Panc1 (cell line): ENCODE data around the gene NEXN. TPM values are rescaled to one million over a fixed set of nuclear protein-coding genes. Genes with fewer than 3 reads are reported as not detected.

Source experiments
- ATAC-seq: fragments of 200-7000 bp; cut with Tn5 transposase; 2 replicates; pipeline ENCODE4 v1.9.1; 2020; ENCODE audit warnings: mild to moderate bottlenecking, moderate library complexity
- BruUV-seq: library from RNA; stranded (reverse); fragments of 400-500 nt; replicated peaks from 2 replicates; lab custom pipeline; 2021; lab: Mats Ljungman, UMichigan
- CTCF ChIA-PET: fragments of 300-600 bp; sonication (Branson Sonifier 250); formaldehyde crosslinking; loops from one replicate; lab custom pipeline; 2022; ENCODE audit warnings: antibody characterized with exemption; lab: Charles Lee
- POLR2A ChIA-PET: fragments of 300-600 bp; sonication (Branson Sonifier 250); formaldehyde crosslinking; loops from one replicate; lab custom pipeline; 2022; ENCODE audit warnings: antibody characterized with exemption; lab: Charles Lee
- DNase-seq: peaks from one replicate; pipeline ENCODE4 v3.0.0-alpha.2; 2010; ENCODE audit warnings: low read depth, low spot score
- H3K27ac ChIP-seq: 2 replicates; pipeline ENCODE4 v1.5.1; 2011; ENCODE audit warnings: mild to moderate bottlenecking, low read length, inconsistent platforms
- H3K27me3 ChIP-seq: fragments of 200-500 bp; sonication (Bioruptor generic); 2 replicates; pipeline ENCODE4 v1.6.0; 2014; ENCODE audit warnings: low read length, inconsistent platforms; ENCODE audit not compliant: control insufficient read depth, insufficient read depth
- H3K36me3 ChIP-seq: fragments of 200-500 bp; sonication (Bioruptor generic); 2 replicates; pipeline ENCODE4 v1.5.1; 2014; ENCODE audit warnings: inconsistent platforms, mild to moderate bottlenecking, low read length, moderate library complexity; ENCODE audit not compliant: control insufficient read depth, insufficient read depth
- H3K4me1 ChIP-seq: 2 replicates; pipeline ENCODE4 v1.5.1; 2011; ENCODE audit warnings: inconsistent platforms, mild to moderate bottlenecking, low read length, moderate library complexity; ENCODE audit not compliant: control insufficient read depth, insufficient read depth
- H3K4me3 ChIP-seq, 2 experiments: 2 replicates each; pipeline ENCODE4 v1.5.1; 2011 to 2012; ENCODE audit warnings: low read depth in 2 of 2, low read length in 2 of 2, mild to moderate bottlenecking in 2 of 2, inconsistent platforms in 1 of 2, moderate library complexity in 1 of 2
- H3K9me3 ChIP-seq: fragments of 200-500 bp; sonication (Bioruptor generic); 2 replicates; pipeline ENCODE4 v1.5.1; 2014; ENCODE audit warnings: low read depth, mild to moderate bottlenecking, inconsistent platforms, low read length, moderate library complexity; ENCODE audit not compliant: control insufficient read depth, insufficient read depth
- POLR2AphosphoS5 ChIP-seq: IDR thresholded peaks from 2 replicates; pipeline ENCODE4 v1.6.1; 2012; ENCODE audit warnings: mild to moderate bottlenecking, low read depth, low read length, moderate library complexity
- SIN3A ChIP-seq: IDR thresholded peaks from 2 replicates; pipeline ENCODE4 v1.6.1; 2012; ENCODE audit warnings: low read depth, mild to moderate bottlenecking, low read length, moderate library complexity, borderline replicate concordance; ENCODE audit not compliant: insufficient read depth
- TCF7L2 ChIP-seq: IDR thresholded peaks from 2 replicates; pipeline ENCODE4 v1.6.1; 2011; ENCODE audit warnings: mild to moderate bottlenecking, low read depth, low read length, inconsistent platforms
- in situ Hi-C: cut with HindIII; loops from 2 replicates; pipeline ENCODE4 v1.10.0; 2016; ENCODE audit warnings: low sequenced_read_pairs, low pct_unique_long_range_greater_than_20kb
- intact Hi-C: fragments of 100-400 bp; cut with micrococcal nuclease; formaldehyde crosslinking; loops from one replicate; pipeline ENCODE4 v1.10.0; 2022; ENCODE audit not compliant: unreplicated experiment
- total RNA-seq: library from RNA; stranded (reverse); gene quantifications from one replicate; pipeline ENCODE4 v1.2.1, GENCODE V29; 2021; ENCODE audit not compliant: unreplicated experiment
- TF ChIP-seq, protein P1 (sequence below), 2 experiments: IDR thresholded peaks; 2 replicates each; pipeline ENCODE4 v1.6.1; 2011 to 2012; ENCODE audit warnings: low read depth in 2 of 2, control low read depth in 1 of 2, low read length in 1 of 2, mild to moderate bottlenecking in 1 of 2, moderate library complexity in 1 of 2; ENCODE audit not compliant: insufficient read depth in 1 of 2
- TF ChIP-seq, protein P2 (sequence below): fragments of 450-650 bp; IDR thresholded peaks from 2 replicates; pipeline ENCODE4 v1.5.1; 2017; ENCODE audit warnings: mild to moderate bottlenecking

NEXN gene
- total RNA-seq, 1 experiment from 2014 or later, result 5.4 TPM

GRCh38 chr1:77889671-77890070 lies 1.2 kb downstream of the NEXN start:
- DNase-seq (no peak), ATAC-seq (peak; percentile 43)
- BruUV-seq, result TSS peak; percentile 68
- TF ChIP-seq, protein P1, sequence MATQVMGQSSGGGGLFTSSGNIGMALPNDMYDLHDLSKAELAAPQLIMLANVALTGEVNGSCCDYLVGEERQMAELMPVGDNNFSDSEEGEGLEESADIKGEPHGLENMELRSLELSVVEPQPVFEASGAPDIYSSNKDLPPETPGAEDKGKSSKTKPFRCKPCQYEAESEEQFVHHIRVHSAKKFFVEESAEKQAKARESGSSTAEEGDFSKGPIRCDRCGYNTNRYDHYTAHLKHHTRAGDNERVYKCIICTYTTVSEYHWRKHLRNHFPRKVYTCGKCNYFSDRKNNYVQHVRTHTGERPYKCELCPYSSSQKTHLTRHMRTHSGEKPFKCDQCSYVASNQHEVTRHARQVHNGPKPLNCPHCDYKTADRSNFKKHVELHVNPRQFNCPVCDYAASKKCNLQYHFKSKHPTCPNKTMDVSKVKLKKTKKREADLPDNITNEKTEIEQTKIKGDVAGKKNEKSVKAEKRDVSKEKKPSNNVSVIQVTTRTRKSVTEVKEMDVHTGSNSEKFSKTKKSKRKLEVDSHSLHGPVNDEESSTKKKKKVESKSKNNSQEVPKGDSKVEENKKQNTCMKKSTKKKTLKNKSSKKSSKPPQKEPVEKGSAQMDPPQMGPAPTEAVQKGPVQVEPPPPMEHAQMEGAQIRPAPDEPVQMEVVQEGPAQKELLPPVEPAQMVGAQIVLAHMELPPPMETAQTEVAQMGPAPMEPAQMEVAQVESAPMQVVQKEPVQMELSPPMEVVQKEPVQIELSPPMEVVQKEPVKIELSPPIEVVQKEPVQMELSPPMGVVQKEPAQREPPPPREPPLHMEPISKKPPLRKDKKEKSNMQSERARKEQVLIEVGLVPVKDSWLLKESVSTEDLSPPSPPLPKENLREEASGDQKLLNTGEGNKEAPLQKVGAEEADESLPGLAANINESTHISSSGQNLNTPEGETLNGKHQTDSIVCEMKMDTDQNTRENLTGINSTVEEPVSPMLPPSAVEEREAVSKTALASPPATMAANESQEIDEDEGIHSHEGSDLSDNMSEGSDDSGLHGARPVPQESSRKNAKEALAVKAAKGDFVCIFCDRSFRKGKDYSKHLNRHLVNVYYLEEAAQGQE (IDR thresholded peaks at IDR 0.05; ENCODE audit: insufficient read depth in 1 of 2, low read depth in 2 of 2, low read length in 1 of 2), result no peak
- TF ChIP-seq TCF7L2 (no peak), SIN3A (no peak), POLR2AphosphoS5 (no peak)
- TF ChIP-seq, protein P2, sequence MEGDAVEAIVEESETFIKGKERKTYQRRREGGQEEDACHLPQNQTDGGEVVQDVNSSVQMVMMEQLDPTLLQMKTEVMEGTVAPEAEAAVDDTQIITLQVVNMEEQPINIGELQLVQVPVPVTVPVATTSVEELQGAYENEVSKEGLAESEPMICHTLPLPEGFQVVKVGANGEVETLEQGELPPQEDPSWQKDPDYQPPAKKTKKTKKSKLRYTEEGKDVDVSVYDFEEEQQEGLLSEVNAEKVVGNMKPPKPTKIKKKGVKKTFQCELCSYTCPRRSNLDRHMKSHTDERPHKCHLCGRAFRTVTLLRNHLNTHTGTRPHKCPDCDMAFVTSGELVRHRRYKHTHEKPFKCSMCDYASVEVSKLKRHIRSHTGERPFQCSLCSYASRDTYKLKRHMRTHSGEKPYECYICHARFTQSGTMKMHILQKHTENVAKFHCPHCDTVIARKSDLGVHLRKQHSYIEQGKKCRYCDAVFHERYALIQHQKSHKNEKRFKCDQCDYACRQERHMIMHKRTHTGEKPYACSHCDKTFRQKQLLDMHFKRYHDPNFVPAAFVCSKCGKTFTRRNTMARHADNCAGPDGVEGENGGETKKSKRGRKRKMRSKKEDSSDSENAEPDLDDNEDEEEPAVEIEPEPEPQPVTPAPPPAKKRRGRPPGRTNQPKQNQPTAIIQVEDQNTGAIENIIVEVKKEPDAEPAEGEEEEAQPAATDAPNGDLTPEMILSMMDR, result no peak
- Histone ChIP-seq H3K27ac (peak overlapping the region; percentile 69), H3K4me1 (peaks cover 18% of the 10 kb centered on the region; the same call in 1 of the 2 replicates), H3K4me3 (peak overlapping the region; percentile 68 to 84), H3K9me3 (no peaks in the 10 kb centered on the region), H3K36me3 (no peaks in the 10 kb centered on the region), H3K27me3 (no peaks in the 10 kb centered on the region)
- CTCF ChIA-PET, result interaction anchor here (0.6 kb wide), 1 partner anchor 341 kb away, joined by 6 read pairs; no protein-coding TSS in a partner anchor
- in situ Hi-C loops, result no loop called here
- POLR2A ChIA-PET, result no interaction called here
- intact Hi-C loops, result no loop called here

DNA sequence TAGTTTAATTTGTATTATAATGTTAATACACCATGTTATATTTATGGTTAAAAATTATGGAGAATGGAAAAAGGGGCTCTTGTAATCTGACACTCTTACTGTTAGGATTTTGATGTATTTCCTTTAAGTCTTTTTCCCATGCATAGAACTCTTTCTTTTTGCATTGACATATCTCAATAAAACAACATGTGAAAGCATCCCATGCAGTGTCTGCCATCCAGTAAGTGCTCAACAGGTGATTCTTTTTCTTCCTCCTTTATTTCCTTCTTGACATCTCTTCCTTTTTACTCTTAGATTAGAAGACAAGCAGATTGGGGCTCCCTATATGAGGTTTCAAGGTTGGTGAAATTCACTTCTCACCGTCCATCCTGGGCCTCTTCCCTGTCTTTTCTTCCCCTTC lies 2.8 kb downstream of the NEXN start:
- H3K9me3 ChIP-seq, result no peaks in the 10 kb centered on the region
- no peaks in the 10 kb centered on the region for H3K27me3 ChIP-seq
- DNase-seq (no peak), ATAC-seq (no peak)
- no peak overlapping the region for H3K27ac ChIP-seq
- intact Hi-C loops, result no loop called here
- ChIA-PET CTCF (no interaction called here), POLR2A (no interaction called here)
- peaks cover 18% of the 10 kb centered on the region; the same call in 1 of the 2 replicates for H3K4me1 ChIP-seq
- in situ Hi-C loops, result no loop called here
- no peak for TF ChIP-seq SIN3A
- TF ChIP-seq, protein P1 (IDR thresholded peaks at IDR 0.05; ENCODE audit: insufficient read depth in 1 of 2, low read depth in 2 of 2, low read length in 1 of 2), result no peak
- no peak for TF ChIP-seq POLR2AphosphoS5
- TF ChIP-seq TCF7L2, result no peak
- TF ChIP-seq, protein P2, result no peak
- BruUV-seq, result no TSS peak
- H3K36me3 ChIP-seq, result no peaks in the 10 kb centered on the region
- H3K4me3 ChIP-seq, result no peak overlapping the region
